PC-3 (cell line): Measurements from ENCODE around the gene PLA2G2C.

ENCODE experiments used
- EZH2 ChIP-seq: fragments of 300-600 bp; sonication (generic); IDR thresholded peaks from one replicate; pipeline ENCODE4 v1.6.1; 2017; ENCODE audit warnings: antibody characterized with exemption, mild to moderate bottlenecking, low read length; ENCODE audit not compliant: unreplicated experiment
- TF ChIP-seq, protein P1 (sequence below): fragments of 300-600 bp; sonication (generic); conservative IDR thresholded peaks from 2 replicates; pipeline ENCODE4 v1.5.1; 2017; ENCODE audit warnings: antibody characterized with exemption, low read depth, mild to moderate bottlenecking, low read length

DNA sequence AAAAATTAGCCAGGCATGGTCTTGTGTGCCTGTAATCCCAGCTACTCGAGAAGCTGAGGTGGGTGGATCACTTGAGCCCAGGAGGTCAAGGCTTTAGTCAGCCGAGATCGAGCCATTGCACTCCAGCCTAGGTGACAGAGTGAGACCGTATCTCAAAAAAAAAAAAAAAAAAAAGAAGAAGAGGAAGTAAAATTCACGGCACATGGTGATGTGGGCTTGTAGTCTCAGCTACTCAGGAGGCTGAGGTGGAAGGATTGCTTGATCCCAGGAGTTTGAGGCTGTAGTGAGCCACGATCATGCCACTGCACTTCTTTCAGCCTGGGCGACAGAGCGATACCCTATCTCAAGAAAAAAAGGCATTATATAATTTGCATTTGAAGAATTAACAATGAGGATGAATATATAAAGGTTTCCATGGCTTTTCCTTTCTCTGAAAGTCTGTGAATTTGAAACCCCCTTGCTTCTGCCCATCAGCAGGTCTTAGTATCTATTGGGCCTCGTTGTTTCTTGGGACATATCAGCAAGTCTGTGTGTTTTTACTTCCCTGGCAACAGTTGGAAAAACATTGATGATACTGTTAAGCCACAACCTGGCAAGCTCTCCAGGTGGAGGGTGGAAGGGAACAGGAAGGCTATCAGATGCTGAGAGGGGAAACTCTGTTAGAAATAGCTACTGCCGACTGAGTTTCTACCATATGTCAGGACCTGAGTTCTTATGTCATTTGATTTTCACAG, 62.4 kb downstream of the PLA2G2C start:
- TF ChIP-seq, protein P1, sequence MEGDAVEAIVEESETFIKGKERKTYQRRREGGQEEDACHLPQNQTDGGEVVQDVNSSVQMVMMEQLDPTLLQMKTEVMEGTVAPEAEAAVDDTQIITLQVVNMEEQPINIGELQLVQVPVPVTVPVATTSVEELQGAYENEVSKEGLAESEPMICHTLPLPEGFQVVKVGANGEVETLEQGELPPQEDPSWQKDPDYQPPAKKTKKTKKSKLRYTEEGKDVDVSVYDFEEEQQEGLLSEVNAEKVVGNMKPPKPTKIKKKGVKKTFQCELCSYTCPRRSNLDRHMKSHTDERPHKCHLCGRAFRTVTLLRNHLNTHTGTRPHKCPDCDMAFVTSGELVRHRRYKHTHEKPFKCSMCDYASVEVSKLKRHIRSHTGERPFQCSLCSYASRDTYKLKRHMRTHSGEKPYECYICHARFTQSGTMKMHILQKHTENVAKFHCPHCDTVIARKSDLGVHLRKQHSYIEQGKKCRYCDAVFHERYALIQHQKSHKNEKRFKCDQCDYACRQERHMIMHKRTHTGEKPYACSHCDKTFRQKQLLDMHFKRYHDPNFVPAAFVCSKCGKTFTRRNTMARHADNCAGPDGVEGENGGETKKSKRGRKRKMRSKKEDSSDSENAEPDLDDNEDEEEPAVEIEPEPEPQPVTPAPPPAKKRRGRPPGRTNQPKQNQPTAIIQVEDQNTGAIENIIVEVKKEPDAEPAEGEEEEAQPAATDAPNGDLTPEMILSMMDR = no peak
- no peak for TF ChIP-seq EZH2
